H9 (cell line): ENCODE results near the gene SLC16A11. TPM values are rescaled to one million over a fixed set of nuclear protein-coding genes. Genes with fewer than 3 reads are reported as not detected.
"Not testable (repeated sequence)": the region's sequence is repeated elsewhere in the genome, so short reads cannot be mapped to it uniquely, and the experiment has no call there.

Source experiments
- DNase-seq: peaks from one replicate; pipeline ENCODE4 v3.0.0-alpha.2; 2017
- H2AFZ ChIP-seq: one replicate; pipeline ENCODE4 v1.6.1; 2013; ENCODE audit warnings: mild to moderate bottlenecking, low read length, control low read depth, moderate library complexity
- H2AK5ac ChIP-seq: 2 replicates; pipeline ENCODE4 v1.6.1; 2013; ENCODE audit warnings: low read length, control low read depth, mixed read lengths; ENCODE audit not compliant: insufficient read length
- H2BK120ac ChIP-seq: one replicate; pipeline ENCODE4 v1.6.1; 2013; ENCODE audit warnings: low read depth, mild to moderate bottlenecking, low read length, control low read depth, inconsistent platforms; ENCODE audit not compliant: poor library complexity, severe bottlenecking
- H2BK12ac ChIP-seq: 2 replicates; pipeline ENCODE4 v1.6.1; 2013; ENCODE audit warnings: low read length, control low read depth, mixed read lengths, low read depth; ENCODE audit not compliant: insufficient read length
- H2BK15ac ChIP-seq: 2 replicates; pipeline ENCODE4 v1.6.1; 2013; ENCODE audit warnings: low read depth, low read length, control low read depth
- H2BK20ac ChIP-seq: one replicate; pipeline ENCODE4 v1.6.1; 2013; ENCODE audit warnings: low read depth, mild to moderate bottlenecking, low read length, control low read depth, inconsistent platforms; ENCODE audit not compliant: poor library complexity, severe bottlenecking
- H2BK5ac ChIP-seq: 2 replicates; pipeline ENCODE4 v1.6.1; 2013; ENCODE audit warnings: low read length, control low read depth, mixed read lengths; ENCODE audit not compliant: insufficient read length
- H3K14ac ChIP-seq: 2 replicates; pipeline ENCODE4 v1.6.1; 2013; ENCODE audit warnings: low read length, control low read depth; ENCODE audit not compliant: insufficient read depth
- H3K18ac ChIP-seq: 2 replicates; pipeline ENCODE4 v1.6.1; 2013; ENCODE audit warnings: low read depth, mild to moderate bottlenecking, mixed read lengths, low read length, control low read depth; ENCODE audit not compliant: insufficient read length
- H3K23ac ChIP-seq: 2 replicates; pipeline ENCODE4 v1.6.1; 2013; ENCODE audit warnings: low read length, control low read depth, mixed read lengths, low read depth; ENCODE audit not compliant: insufficient read length
- H3K23me2 ChIP-seq: 2 replicates; pipeline ENCODE4 v1.6.1; 2013; ENCODE audit warnings: low read depth, mild to moderate bottlenecking, mixed read lengths, low read length, control low read depth; ENCODE audit not compliant: insufficient read length, poor library complexity, severe bottlenecking
- H3K27ac ChIP-seq: 2 replicates; pipeline ENCODE4 v1.5.1; 2013; ENCODE audit warnings: low read length, control low read depth, mixed read lengths, low read depth; ENCODE audit not compliant: insufficient read length
- H3K27me3 ChIP-seq: 2 replicates; pipeline ENCODE4 v1.6.1; 2013; ENCODE audit warnings: low read length, control low read depth, inconsistent platforms; ENCODE audit not compliant: insufficient read depth
- H3K4ac ChIP-seq: 2 replicates; pipeline ENCODE4 v1.6.1; 2013; ENCODE audit warnings: low read depth, mild to moderate bottlenecking, control low read depth, inconsistent platforms, low read length, moderate library complexity
- H3K4me1 ChIP-seq: 2 replicates; pipeline ENCODE4 v1.6.1; 2013; ENCODE audit warnings: low read length, control low read depth, inconsistent platforms; ENCODE audit not compliant: insufficient read depth
- H3K4me2 ChIP-seq: 2 replicates; pipeline ENCODE4 v1.6.1; 2013; ENCODE audit warnings: low read length, control low read depth, mixed read lengths; ENCODE audit not compliant: insufficient read length, insufficient read depth
- H3K56ac ChIP-seq: 2 replicates; pipeline ENCODE4 v1.6.1; 2013; ENCODE audit warnings: low read depth, mild to moderate bottlenecking, mixed read lengths, low read length, control low read depth; ENCODE audit not compliant: insufficient read length
- H3K79me1 ChIP-seq: 2 replicates; pipeline ENCODE4 v1.6.1; 2013; ENCODE audit warnings: low read depth, mild to moderate bottlenecking, moderate library complexity, low read length, control low read depth, inconsistent platforms; ENCODE audit not compliant: insufficient read depth, poor library complexity, severe bottlenecking
- H3K79me2 ChIP-seq: 2 replicates; pipeline ENCODE4 v1.6.1; 2013; ENCODE audit warnings: low read length, control low read depth, inconsistent platforms; ENCODE audit not compliant: insufficient read depth
- H3K9ac ChIP-seq: 2 replicates; pipeline ENCODE4 v1.6.1; 2013; ENCODE audit warnings: low read length, control low read depth, mixed read lengths; ENCODE audit not compliant: insufficient read length; ENCODE audit errors: extremely low read depth
- H3K9me3 ChIP-seq: one replicate; pipeline ENCODE4 v1.6.1; 2013; ENCODE audit warnings: low read depth, low read length, inconsistent platforms; ENCODE audit not compliant: control insufficient read depth
- H3T11ph ChIP-seq: one replicate; pipeline ENCODE4 v1.6.1; 2013; ENCODE audit warnings: mild to moderate bottlenecking, low read length, control low read depth, inconsistent platforms
- H4K20me1 ChIP-seq: one replicate; pipeline ENCODE4 v1.6.1; 2013; ENCODE audit not compliant: control insufficient read depth, insufficient read length, insufficient read depth
- H4K5ac ChIP-seq: 2 replicates; pipeline ENCODE4 v1.6.1; 2013; ENCODE audit warnings: low read depth, mild to moderate bottlenecking, mixed read lengths, low read length, control low read depth; ENCODE audit not compliant: insufficient read length
- H4K8ac ChIP-seq: replicated peaks from 2 replicates; pipeline ENCODE4 v1.6.1; 2013; ENCODE audit warnings: low read length, control low read depth, mixed read lengths, low read depth; ENCODE audit not compliant: insufficient read length
- H4K91ac ChIP-seq: 2 replicates; pipeline ENCODE4 v1.6.1; 2013; ENCODE audit warnings: low read depth, mild to moderate bottlenecking, moderate library complexity, mixed read lengths, low read length, control low read depth; ENCODE audit not compliant: insufficient read length
- H3K27ac Mint-ChIP-seq, 3 experiments: 2 replicates in 2 of 3; 3 replicates in 1 of 3; pipeline ENCODE4 v1.8.0; 2020 to 2021; ENCODE audit warnings: mixed read lengths in 3 of 3, mild to moderate bottlenecking in 1 of 3, moderate library complexity in 1 of 3
- H3K27me3 Mint-ChIP-seq: 2 replicates; pipeline ENCODE4 v1.8.0; 2021; ENCODE audit warnings: low read depth, mild to moderate bottlenecking, moderate library complexity, mixed read lengths
- H3K36me3 Mint-ChIP-seq, 3 experiments: 2 replicates in 2 of 3; 3 replicates in 1 of 3; pipeline ENCODE4 v1.8.0; 2020 to 2021; ENCODE audit warnings: low read depth in 3 of 3, mixed read lengths in 3 of 3; ENCODE audit not compliant: insufficient read depth in 1 of 3
- H3K4me1 Mint-ChIP-seq, 2 experiments: 2 replicates each; pipeline ENCODE4 v1.8.0; 2020; ENCODE audit warnings: mixed read lengths in 2 of 2
- H3K4me3 Mint-ChIP-seq, 2 experiments: 2 replicates in 1 of 2; 3 replicates in 1 of 2; pipeline ENCODE4 v1.8.0; 2020 to 2021; ENCODE audit warnings: mild to moderate bottlenecking in 2 of 2, mixed read lengths in 2 of 2, moderate library complexity in 1 of 2
- H3K9me3 Mint-ChIP-seq, 2 experiments: 2 replicates in 1 of 2; 3 replicates in 1 of 2; pipeline ENCODE4 v1.8.0; 2020; ENCODE audit warnings: mild to moderate bottlenecking in 2 of 2, mixed read lengths in 2 of 2, moderate library complexity in 1 of 2
- CTCF ChIP-seq: fragments of 200-600 bp; sonication (generic); conservative IDR thresholded peaks from 3 replicates; pipeline ENCODE4 v1.8.0; 2021; ENCODE audit warnings: antibody characterized with exemption, mild to moderate bottlenecking
- WGBS: extraction: QIAGEN DNeasy Blood & Tissue Kit; methylation state at CpG from one replicate; pipeline ENCODE4 v1.1.7; 2013; ENCODE audit warnings: missing lambda C conversion rate, low lambda C conversion rate, mixed read lengths; ENCODE audit not compliant: insufficient read length; ENCODE audit errors: extremely low coverage; 5-methylcytosine and 5-hydroxymethylcytosine counted together
- total RNA-seq: library from RNA; stranded (reverse); gene quantifications from 2 replicates; pipeline ENCODE4 v1.2.1, GENCODE V29; 2021

The SLC16A11 gene
- total RNA-seq, 1 experiment from 2014 or later, result 0.13 TPM

GRCh38 chr17:7056386-7056785, 12.5 kb upstream of the SLC16A11 start:
- no peaks in the 10 kb centered on the region for H3K4me1 Mint-ChIP-seq
- Histone ChIP-seq H3K9ac (no peak overlapping the region), H4K5ac (no peak overlapping the region), H3K4me1 (no peaks in the 10 kb centered on the region), H4K91ac (no peak overlapping the region), H3K18ac (no peak overlapping the region), H4K8ac (no peak overlapping the region), H2BK20ac (no peak overlapping the region), H3K27me3 (no peaks in the 10 kb centered on the region), H3K23ac (no peak overlapping the region), H2BK15ac (no peak overlapping the region), H2AK5ac (no peak overlapping the region), H3K9me3 (no peaks in the 10 kb centered on the region), H3K79me1 (no peaks in the 10 kb centered on the region), H2AFZ (no peak overlapping the region), H3K14ac (no peak overlapping the region), H2BK5ac (no peak overlapping the region), H2BK12ac (no peak overlapping the region), H4K20me1 (no peaks in the 10 kb centered on the region), H3K27ac (no peak overlapping the region), H3K56ac (no peak overlapping the region), H3T11ph (no peak overlapping the region), H3K23me2 (no peaks in the 10 kb centered on the region), H3K4me2 (no peak overlapping the region), H2BK120ac (no peak overlapping the region), H3K4ac (no peak overlapping the region), H3K79me2 (no peaks in the 10 kb centered on the region)
- H3K9me3 Mint-ChIP-seq, result no peaks in the 10 kb centered on the region; a peak in 1 of 5 replicates
- no peak for TF ChIP-seq CTCF
- no peaks in the 10 kb centered on the region for H3K36me3 Mint-ChIP-seq
- no peak overlapping the region for H3K27ac Mint-ChIP-seq
- no CpG with 5 or more reads among the region's 4 CpGs for WGBS
- no peak overlapping the region for H3K4me3 Mint-ChIP-seq
- DNase-seq, result no peak
- peaks cover 22% of the 10 kb centered on the region for H3K27me3 Mint-ChIP-seq

- WGBS, result no CpG with 5 or more reads among the region's 9 CpGs
- not testable (repeated sequence) for H3K9ac ChIP-seq, H3K79me1 ChIP-seq, H2BK5ac ChIP-seq, H3K9me3 ChIP-seq, H3T11ph ChIP-seq, H3K27ac ChIP-seq, H2BK12ac ChIP-seq, DNase-seq, H4K20me1 ChIP-seq, H4K8ac ChIP-seq, H3K9me3 Mint-ChIP-seq, H3K4me1 ChIP-seq, H3K36me3 Mint-ChIP-seq, H3K56ac ChIP-seq, H3K4ac ChIP-seq, H3K23ac ChIP-seq, H3K79me2 ChIP-seq, H2AFZ ChIP-seq, H3K27ac Mint-ChIP-seq, H2AK5ac ChIP-seq, H3K27me3 ChIP-seq, H3K4me2 ChIP-seq, H2BK20ac ChIP-seq, H2BK15ac ChIP-seq, H4K5ac ChIP-seq, H3K23me2 ChIP-seq, H2BK120ac ChIP-seq, H3K18ac ChIP-seq, H4K91ac ChIP-seq, H3K4me3 Mint-ChIP-seq, H3K14ac ChIP-seq
- peaks cover 14 to 17% of the 10 kb centered on the region in 2 experiments for H3K4me1 Mint-ChIP-seq
- H3K27me3 Mint-ChIP-seq, result peaks cover 57% of the 10 kb centered on the region
Observed at GRCh38 chr17:7050583-7050982, 6.7 kb upstream of the SLC16A11 start.
